Pulmonary artery endothelial cell (primary cell): ENCODE results near the gene RFNG. TPM values are rescaled to one million over a fixed set of nuclear protein-coding genes. Genes with fewer than 3 reads are reported as not detected.
"Not testable (repeated sequence)": the region's sequence is repeated elsewhere in the genome, so short reads cannot be mapped to it uniquely, and the experiment has no call there.

Source experiments
- DNase-seq: peaks from one replicate; pipeline ENCODE4 v3.0.0-alpha.2; 2011; ENCODE audit warnings: low read depth, low spot score
- total RNA-seq: library from RNA; depleted of rRNA; stranded (reverse); fragments of >200 nt; gene quantifications from 2 replicates; pipeline ENCODE4 v1.2.3, GENCODE V29; 2014

RFNG gene
- total RNA-seq, 1 donor from 2014 or later, result 29.9 TPM

DNA sequence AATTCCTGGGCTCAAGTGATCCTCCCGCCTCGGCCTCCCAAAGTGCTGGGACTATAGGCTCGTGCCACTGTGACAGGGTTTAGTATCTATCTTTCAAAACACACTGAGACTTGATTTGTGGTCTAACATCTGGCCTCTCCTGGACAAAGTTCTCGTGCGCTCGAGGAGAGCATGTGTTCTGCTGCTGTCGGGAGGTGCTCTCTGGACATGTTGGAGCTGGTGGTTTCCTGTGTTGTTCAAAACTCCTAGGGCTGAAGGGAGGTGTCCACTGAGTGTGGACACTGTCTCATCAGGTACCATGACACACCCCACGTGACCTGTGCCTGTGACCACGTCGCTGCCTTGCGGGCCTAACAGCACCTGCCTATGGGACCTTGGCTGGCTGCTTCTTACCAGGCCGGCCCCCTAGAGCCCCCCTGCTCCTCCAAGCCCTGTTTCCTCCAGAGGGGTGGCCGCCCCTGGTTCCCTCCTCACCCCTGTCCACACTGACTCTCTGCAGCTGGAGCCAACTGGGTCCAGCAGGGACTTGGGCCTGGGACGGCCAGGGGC is 5.6 kb downstream of the RFNG start:
- no peak for DNase-seq

DNA sequence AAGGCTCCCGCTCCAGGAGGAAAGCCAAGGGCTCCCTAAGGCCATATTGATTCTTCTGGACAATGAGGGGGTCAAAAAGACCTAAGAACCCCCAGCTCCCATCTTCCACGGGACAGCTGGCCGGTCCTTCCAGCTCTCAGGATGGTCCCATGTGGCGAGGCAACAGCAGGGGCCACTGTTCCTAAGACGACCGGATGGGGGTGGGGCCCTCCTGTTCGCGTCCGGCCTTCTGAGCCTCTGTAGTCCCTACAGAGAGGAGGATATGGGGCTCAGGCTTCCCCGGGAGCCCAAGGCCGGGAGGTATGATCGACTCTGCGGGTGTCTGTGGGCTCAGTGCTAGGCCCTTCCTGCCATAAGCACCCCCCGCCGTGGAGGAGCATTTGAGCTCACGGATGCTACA is 8.1 kb downstream of the RFNG start:
- DNase-seq, result no peak

DNA sequence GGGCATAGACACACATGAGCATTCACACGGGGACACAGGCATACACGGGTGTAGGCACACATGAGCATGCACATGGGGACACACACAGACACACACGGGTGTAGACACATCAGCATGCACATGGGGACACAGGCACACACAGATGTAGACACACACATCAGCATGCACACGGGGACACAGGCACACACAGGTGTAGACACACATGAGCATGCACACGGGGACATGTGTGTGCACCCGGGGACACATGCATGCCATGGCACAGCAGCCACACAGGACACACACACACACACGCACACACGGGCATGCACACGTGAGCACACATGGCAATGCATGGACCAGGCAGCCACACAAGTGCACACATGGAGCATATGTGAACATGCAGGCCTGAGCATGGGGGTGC is 9.0 kb downstream of the RFNG start:
- no peak for DNase-seq

DNA sequence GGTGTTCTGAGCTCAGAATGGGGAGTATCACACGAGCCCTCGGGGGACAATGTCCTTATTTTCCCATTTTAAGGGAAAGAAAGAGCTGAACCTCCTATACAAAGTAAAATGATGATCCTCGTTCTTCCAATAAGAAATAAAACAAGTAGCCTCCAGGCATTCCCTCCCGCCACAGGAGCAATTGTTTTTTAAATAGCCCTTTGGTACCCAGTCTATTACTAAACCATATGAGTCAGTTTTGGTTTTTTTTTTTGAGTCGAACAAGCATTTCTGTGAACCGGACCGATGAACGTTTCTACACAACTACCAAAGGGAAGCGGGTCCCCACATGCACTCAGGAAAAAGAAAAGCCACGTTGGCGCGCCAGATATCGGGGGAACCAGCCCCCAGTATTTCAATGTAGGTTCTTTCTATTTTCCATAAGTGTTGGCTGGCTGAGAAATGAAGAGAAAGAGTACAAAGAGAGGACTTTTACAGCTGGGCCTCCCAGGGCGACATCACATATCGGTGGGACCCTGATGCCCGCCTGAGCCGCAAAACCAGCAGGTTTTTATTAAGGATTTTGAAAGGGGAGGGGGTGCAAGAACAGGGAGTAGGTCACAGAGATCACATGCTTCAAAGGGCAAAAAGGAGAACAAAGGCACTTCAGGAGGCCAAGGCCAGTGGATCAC is 10.3 kb downstream of the RFNG start:
- no peak for DNase-seq

GRCh38 chr17:82039695-82040299 is 11.8 kb downstream of the RFNG start:
- DNase-seq, result no peak

- not testable (repeated sequence) for DNase-seq
These were observed 12.7 kb downstream of the RFNG start for GRCh38 chr17:82038796-82039409.

GRCh38 chr17:82037889-82038195 is 13.8 kb downstream of the RFNG start:
- no peak for DNase-seq

DNA sequence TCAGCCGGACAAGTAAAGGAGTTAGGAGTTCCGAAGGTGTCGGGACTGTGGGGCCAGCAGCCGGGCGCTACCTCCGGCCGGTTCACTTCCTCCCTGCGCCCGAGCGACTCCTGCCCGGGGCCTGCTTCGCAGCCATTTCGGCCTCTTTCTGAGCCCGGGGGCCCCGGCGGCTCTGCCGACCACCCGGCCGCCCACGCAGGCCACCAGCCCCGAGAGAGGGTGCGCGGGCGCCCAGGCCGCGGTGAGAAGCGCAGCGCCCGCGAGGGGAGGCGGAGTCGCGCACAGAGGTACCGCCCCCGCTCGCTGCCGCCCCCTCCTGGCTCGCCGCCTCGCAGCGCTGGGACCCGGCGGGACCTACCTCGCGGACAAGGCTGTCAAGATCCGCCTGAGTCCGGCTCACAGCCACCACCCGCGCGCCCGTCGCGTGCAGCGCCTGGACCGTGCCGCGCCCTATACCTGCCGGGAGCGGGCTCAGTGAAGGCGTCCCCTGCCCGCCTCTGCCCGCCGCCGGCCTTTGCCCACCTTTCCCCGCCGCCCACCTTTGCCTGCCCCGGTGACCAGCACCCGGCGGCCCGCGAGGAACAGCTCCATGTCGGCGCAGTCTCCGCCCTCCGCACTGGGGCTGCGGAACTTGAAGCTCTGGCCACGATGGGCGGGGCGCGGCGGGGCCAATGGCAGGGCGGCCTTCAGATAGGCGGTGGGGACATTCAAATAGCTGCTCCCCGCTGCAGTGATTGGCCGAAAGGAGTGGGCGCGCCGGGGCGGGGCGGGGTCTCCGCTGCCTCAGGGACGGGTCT is 14.3 kb downstream of the RFNG start, which contains the start of gene DCXR:
TSS of gene DCXR (minus strand) at position 606 of the 797 bp plus-strand sequence. CDS start at position 591, 15 bp downstream.
- peak; percentile 80 for DNase-seq

DNA sequence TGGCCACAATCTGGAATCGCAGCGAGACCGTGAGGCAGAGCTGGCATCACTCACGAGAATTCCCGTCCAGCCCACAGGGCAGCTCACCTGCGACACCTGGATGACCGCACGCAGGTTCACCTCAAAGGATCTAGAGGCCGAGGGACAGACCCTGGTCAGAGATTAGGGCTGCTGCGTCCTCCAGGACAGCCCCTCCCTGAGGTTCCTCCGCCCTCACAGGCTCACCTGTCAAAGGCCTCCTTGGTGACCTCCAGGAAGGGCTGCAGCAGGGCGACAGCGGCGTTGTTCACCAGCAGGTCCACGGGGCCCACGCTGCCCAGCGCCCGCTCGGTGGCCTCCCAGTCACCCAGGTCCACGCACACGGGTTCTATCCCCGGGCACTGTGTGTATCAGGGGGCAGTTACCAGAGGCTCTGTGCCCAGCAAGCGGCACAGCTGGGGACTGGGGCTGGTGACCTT is 14.9 kb downstream of the RFNG start:
- no peak for DNase-seq

GRCh38 chr17:82035956-82036633 is 15.5 kb downstream of the RFNG start:
- DNase-seq, result no peak

GRCh38 chr17:82035488-82035887 is 16.1 kb downstream of the RFNG start:
- DNase-seq, result no peak

DNA sequence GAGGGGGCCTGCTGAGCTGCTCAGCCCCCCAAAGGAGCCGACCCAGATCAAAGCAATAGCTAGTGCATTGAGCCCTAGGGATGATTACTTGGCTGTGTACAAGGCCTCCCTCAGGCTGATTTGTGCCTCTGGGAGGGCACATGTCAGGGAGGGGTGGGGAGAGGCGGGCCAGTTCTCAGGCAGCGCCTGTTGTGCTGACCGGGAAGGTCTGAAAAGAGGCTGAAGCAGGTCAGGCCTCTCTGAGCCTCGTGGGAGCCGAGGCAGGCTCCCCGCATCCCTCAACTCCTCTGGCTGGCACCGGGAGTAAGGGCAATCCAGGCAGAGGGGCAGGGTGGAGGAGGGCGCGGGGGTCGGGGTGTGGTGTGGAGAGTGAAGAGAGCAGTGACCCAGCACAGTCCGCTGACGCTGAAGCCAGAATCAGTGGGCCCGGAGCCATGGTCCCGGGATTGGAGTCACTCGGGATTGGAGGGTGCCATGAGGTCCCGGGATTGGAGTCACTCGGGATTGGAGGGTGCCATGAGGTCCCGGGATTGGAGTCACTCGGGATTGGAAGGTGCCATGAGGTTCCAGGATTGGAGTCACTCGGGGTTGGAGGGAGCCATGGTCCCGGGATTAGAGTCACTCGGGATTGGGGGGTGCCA is 17.1 kb downstream of the RFNG start:
- DNase-seq, result no peak

DNA sequence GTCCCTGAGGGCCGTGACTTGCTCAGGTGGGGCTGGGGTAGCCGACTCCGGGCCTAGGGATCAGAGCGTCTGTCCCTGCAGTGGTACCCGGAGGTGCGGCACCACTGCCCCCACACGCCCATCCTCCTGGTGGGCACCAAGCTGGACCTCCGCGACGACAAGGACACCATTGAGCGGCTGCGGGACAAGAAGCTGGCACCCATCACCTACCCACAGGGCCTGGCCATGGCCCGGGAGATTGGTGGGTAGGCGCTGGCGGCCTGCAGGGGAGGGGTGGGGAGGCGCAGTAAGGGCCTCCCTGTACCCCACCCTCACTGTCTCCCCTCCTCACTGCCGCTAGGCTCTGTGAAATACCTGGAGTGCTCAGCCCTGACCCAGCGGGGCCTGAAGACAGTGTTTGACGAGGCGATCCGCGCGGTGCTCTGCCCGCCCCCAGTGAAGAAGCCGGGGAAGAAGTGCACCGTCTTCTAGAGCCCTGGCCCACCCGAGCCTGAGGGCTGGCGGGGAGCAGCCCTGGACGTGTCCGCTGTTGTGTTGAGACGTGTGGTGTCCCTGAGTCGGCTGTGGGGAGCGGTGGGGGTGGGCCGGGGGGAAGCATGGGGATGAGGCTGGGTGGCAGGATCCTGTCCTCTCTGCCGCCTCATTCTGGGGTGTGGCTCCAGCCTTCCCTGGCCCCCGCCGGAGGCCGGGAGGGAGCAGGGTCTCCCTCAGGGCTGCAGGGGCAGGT is 18.1 kb downstream of the RFNG start:
- no peak for DNase-seq

- DNase-seq, result no peak
These were observed 19.6 kb downstream of the RFNG start for GRCh38 chr17:82031885-82032627.

- DNase-seq, result no peak
These were observed 20.2 kb downstream of the RFNG start, which contains the start of gene RAC3 for GRCh38 chr17:82031303-82031884. Gene RAC3 (plus strand): TSS chr17:82031678. CDS start chr17:82031762, 84 bp downstream.

GRCh38 chr17:82030470-82031302 is 20.9 kb downstream of the RFNG start:
- peak; percentile 54 for DNase-seq

GRCh38 chr17:82029990-82030469 is 21.6 kb downstream of the RFNG start:
- DNase-seq, result no peak

DNA sequence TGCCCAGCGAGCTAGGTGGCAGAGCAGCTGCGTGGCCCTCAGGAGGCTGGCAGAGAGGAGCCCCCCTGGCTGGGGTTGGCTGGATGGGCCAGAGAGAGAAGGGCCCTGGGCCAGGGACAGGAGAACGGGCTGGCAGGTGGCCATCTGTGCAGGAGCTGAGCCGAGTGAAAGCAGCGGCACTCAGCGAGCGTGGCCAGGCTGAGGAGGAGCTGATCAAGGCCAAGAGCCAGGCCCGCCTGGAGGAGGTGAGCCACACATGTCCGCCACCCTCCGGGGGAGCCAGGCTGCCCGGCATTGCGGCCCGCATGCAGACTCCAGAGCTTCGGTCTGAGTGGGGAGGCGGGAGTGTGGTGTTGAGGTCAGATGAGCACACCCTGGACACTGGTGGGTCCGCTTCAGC is 22.2 kb downstream of the RFNG start:
- no peak for DNase-seq
